B cell (primary cell): ENCODE measurements around the gene MST1R. TPM values are rescaled to one million over a fixed set of nuclear protein-coding genes. Genes with fewer than 3 reads are reported as not detected.

Experiments
- ATAC-seq: fragments of 200-7000 bp; cut with Tn5 transposase; one replicate; pipeline ENCODE4 v1.10.0; 2021; ENCODE audit warnings: low read depth, mild to moderate bottlenecking, moderate number of reproducible peaks, moderate library complexity
- CTCF ChIA-PET: fragments of 350-600 bp; sonication (Branson Sonifier 250); formaldehyde crosslinking; loops from one replicate; lab custom pipeline; 2021; ENCODE audit warnings: antibody characterized with exemption, inconsistent platforms; lab: Charles Lee
- POLR2A ChIA-PET: fragments of 350-600 bp; sonication (Branson Sonifier 250); formaldehyde crosslinking; loops from one replicate; lab custom pipeline; 2021; ENCODE audit warnings: antibody characterized with exemption; lab: Charles Lee
- DNase-seq: peaks from one replicate; pipeline ENCODE4 v3.0.0; 2013
- H2AFZ ChIP-seq: 2 replicates; pipeline ENCODE4 v1.6.1; 2012; ENCODE audit warnings: mild to moderate bottlenecking, low read depth, low read length; ENCODE audit not compliant: insufficient read depth, poor library complexity, severe bottlenecking
- H3K27ac ChIP-seq, 2 donors: 1 replicate in 1 of 2; 2 replicates in 1 of 2; pipeline ENCODE4 v1.5.1; 2012 to 2013; ENCODE audit warnings: low read length in 2 of 2, mild to moderate bottlenecking in 2 of 2, moderate library complexity in 1 of 2
- H3K27me3 ChIP-seq, 4 experiments: fragments of 200-600 bp in 1 of 4; sonication (generic) in 1 of 4; replicated peaks in 1 of 4; 1 replicate in 2 of 4; 2 replicates in 2 of 4; pipeline versions ENCODE4 v1.6.1 to v1.7.0; 2013 to 2016; ENCODE audit warnings: low read length in 3 of 4, mild to moderate bottlenecking in 2 of 4, mixed read lengths in 1 of 4, moderate library complexity in 1 of 4; ENCODE audit not compliant: insufficient read depth in 4 of 4, control insufficient read depth in 3 of 4; ENCODE audit errors: control extremely low read depth in 1 of 4
- H3K36me3 ChIP-seq, 2 experiments: replicated peaks in 1 of 2; 1 replicate in 1 of 2; 2 replicates in 1 of 2; pipeline versions ENCODE4 v1.6.1 to v1.7.1; 2013; ENCODE audit warnings: low read length in 1 of 2; ENCODE audit not compliant: insufficient read depth in 2 of 2, control insufficient read depth in 1 of 2; ENCODE audit errors: control extremely low read depth in 1 of 2, extremely low read depth in 1 of 2
- H3K4me1 ChIP-seq, 2 donors: fragments of 200-600 bp in 1 of 2; sonication (generic) in 1 of 2; 1 replicate in 1 of 2; 2 replicates in 1 of 2; pipeline versions ENCODE4 v1.5.1 to v1.6.1; 2013 to 2017; ENCODE audit warnings: low read length in 2 of 2; ENCODE audit not compliant: control insufficient read depth in 2 of 2, insufficient read depth in 2 of 2
- H3K4me2 ChIP-seq: replicated peaks from 2 replicates; pipeline ENCODE3; 2012; ENCODE audit warnings: mild to moderate bottlenecking, low read depth, low read length; ENCODE audit not compliant: poor library complexity, severe bottlenecking
- H3K4me3 ChIP-seq, 5 experiments: fragments of 200-600 bp in 1 of 5; sonication (generic) in 1 of 5; 1 replicate in 3 of 5; 2 replicates in 2 of 5; pipeline versions ENCODE4 v1.5.1 to v1.7.0; 2011 to 2016; ENCODE audit warnings: low read length in 4 of 5, mild to moderate bottlenecking in 4 of 5, low read depth in 2 of 5, control low read depth in 1 of 5, moderate library complexity in 1 of 5; ENCODE audit not compliant: insufficient read depth in 1 of 5; ENCODE audit errors: control extremely low read depth in 1 of 5, extremely low read depth in 1 of 5
- H3K79me2 ChIP-seq: fragments of 200-600 bp; sonication (generic); one replicate; pipeline ENCODE4 v1.6.0; 2016; ENCODE audit warnings: low read length; ENCODE audit not compliant: control insufficient read depth, insufficient read depth
- H3K9ac ChIP-seq: fragments of 200-600 bp; sonication (generic); 2 replicates; pipeline ENCODE4 v1.6.1; 2017; ENCODE audit warnings: mild to moderate bottlenecking, low read length, moderate library complexity
- H3K9me3 ChIP-seq, 3 donors: one replicate each; pipeline versions ENCODE4 v1.6.1 to v1.7.1; 2013; ENCODE audit warnings: low read length in 2 of 3; ENCODE audit not compliant: control insufficient read depth in 2 of 3, insufficient read depth in 1 of 3; ENCODE audit errors: control extremely low read depth in 1 of 3
- H4K20me1 ChIP-seq: 2 replicates; pipeline ENCODE4 v1.6.0; 2012; ENCODE audit warnings: mild to moderate bottlenecking, low read length; ENCODE audit not compliant: insufficient read depth, control insufficient read depth, poor library complexity, severe bottlenecking
- H3K27ac Mint-ChIP-seq: one replicate; pipeline ENCODE4 v1.8.0; 2021; ENCODE audit warnings: mixed read lengths
- H3K27me3 Mint-ChIP-seq: one replicate; pipeline ENCODE4 v1.8.0; 2021; ENCODE audit warnings: mixed read lengths
- H3K4me1 Mint-ChIP-seq: one replicate; pipeline ENCODE4 v1.8.0; 2021; ENCODE audit warnings: mixed read lengths
- H3K4me3 Mint-ChIP-seq: one replicate; pipeline ENCODE4 v1.8.0; 2021; ENCODE audit warnings: mixed read lengths
- H3K9me3 Mint-ChIP-seq: one replicate; pipeline ENCODE4 v1.8.0; 2022; ENCODE audit warnings: mixed read lengths; ENCODE audit not compliant: insufficient read depth
- CTCF ChIP-seq: fragments of 200-600 bp; IDR thresholded peaks from one replicate; pipeline ENCODE4 v1.8.0; 2022; ENCODE audit warnings: antibody characterized with exemption, mild to moderate bottlenecking
- EZH2 ChIP-seq: IDR thresholded peaks from 2 replicates; pipeline ENCODE4 v1.6.1; 2012; ENCODE audit warnings: borderline replicate concordance, low read depth, mild to moderate bottlenecking, moderate library complexity, low read length; ENCODE audit not compliant: insufficient read depth, poor library complexity, severe bottlenecking
- WGBS: methylation state at CpG from one replicate; pipeline ENCODE4 v1.1.5; 2013; ENCODE audit warnings: missing lambda C conversion rate; ENCODE audit not compliant: insufficient coverage; 5-methylcytosine and 5-hydroxymethylcytosine counted together
- intact Hi-C: fragments of 100-400 bp; cut with micrococcal nuclease; formaldehyde crosslinking; loops from one replicate; pipeline ENCODE4 v1.10.0; 2022
- polyA plus RNA-seq: library from polyadenylated mRNA; depleted of rRNA; stranded (reverse); fragments of >200 nt; gene quantifications from 2 replicates; pipeline ENCODE4 v1.2.3, GENCODE V29; 2012
- total RNA-seq, 2 donors: library from RNA; stranded (reverse); fragments of 120-200 nt in 1 of 2; gene quantifications; 1 replicate in 1 of 2; 2 replicates in 1 of 2; pipeline versions ENCODE4 v1.2.3 to v1.2.4, GENCODE V29; 2013 to 2022

Gene MST1R
- total and polyA plus RNA-seq, 2 donors (not counting 1 experiment from before 2014, with no cell fraction given) = 1.7 to 2.4 TPM

- no peak overlapping the region for H2AFZ ChIP-seq
- POLR2A ChIA-PET = interaction anchor here (0.6 to 0.9 kb wide), 2 partner anchors 38 to 209 kb away, joined by 4 to 7 read pairs; partner anchors contain the start of gene RBM6
- H3K36me3 ChIP-seq = no peaks in the 10 kb centered on the region
- Mint-ChIP-seq H3K4me1 (peaks cover 26% of the 10 kb centered on the region), H3K27me3 (no peaks in the 10 kb centered on the region), H3K27ac (no peak overlapping the region), H3K4me3 (peak overlapping the region; percentile 32), H3K9me3 (no peaks in the 10 kb centered on the region)
- 96% methylated on average over 43 of the region's 44 CpGs for WGBS
- no peaks in the 10 kb centered on the region for H4K20me1 ChIP-seq
- intact Hi-C loops = loop anchor here (1.0 kb wide), 1 partner anchor 46 kb away; the partner anchor contains the start of gene TRAIP
- DNase-seq (peak; percentile 24), ATAC-seq (no peak)
- no peak overlapping the region for H3K4me3 ChIP-seq
- H3K27ac ChIP-seq = no peak overlapping the region
- no peak overlapping the region for H3K9ac ChIP-seq
- TF ChIP-seq EZH2 = no peak
- TF ChIP-seq CTCF = no peak
- peaks cover 14 to 36% of the 10 kb centered on the region in 2 donors for H3K4me1 ChIP-seq
- H3K4me2 ChIP-seq = peak overlapping the region; percentile 78
- no peaks in the 10 kb centered on the region for H3K79me2 ChIP-seq
- H3K27me3 ChIP-seq = no peaks in the 10 kb centered on the region
- peaks cover 0 to 6% (median 0%) of the 10 kb centered on the region in 3 donors for H3K9me3 ChIP-seq
- CTCF ChIA-PET = no interaction called here
These were observed 945 bp downstream of the MST1R start for GRCh38 chr3:49902511-49903345.
